ENCODE data around the gene SPATC1L.

The SPATC1L gene

GRCh38 chr21:46118316-46119143, 65.7 kb downstream of the SPATC1L start:
- no peak for DNase-seq

- no peak for DNase-seq
Measured at GRCh38 chr21:46117586-46118315, 66.5 kb downstream of the SPATC1L start.

GRCh38 chr21:46116776-46117585, 67.3 kb downstream of the SPATC1L start:
- DNase-seq: no peak

GRCh38 chr21:46116189-46116775, 68.0 kb downstream of the SPATC1L start:
- no peak for DNase-seq

- DNase-seq: no peak
Measured at GRCh38 chr21:46115441-46116188, 68.6 kb downstream of the SPATC1L start.

GRCh38 chr21:46114963-46115362, 69.3 kb downstream of the SPATC1L start:
- no peak for DNase-seq

GRCh38 chr21:46113497-46114176, 70.6 kb downstream of the SPATC1L start:
- no peak for DNase-seq

- no peak for DNase-seq
Measured at GRCh38 chr21:46112725-46113215, 71.5 kb downstream of the SPATC1L start.

GRCh38 chr21:46111857-46112724, 72.2 kb downstream of the SPATC1L start:
- no peak for DNase-seq

GRCh38 chr21:46111193-46111571, 73.1 kb downstream of the SPATC1L start:
- no peak for DNase-seq
